HG03439 (cell line): ENCODE results near the gene NTN1.
"Not testable (repeated sequence)": the region's sequence is repeated elsewhere in the genome, so short reads cannot be mapped to it uniquely, and the experiment has no call there.

ENCODE experiments used
- ATAC-seq: cut with Tn5 transposase; IDR thresholded peaks from one replicate; pipeline ENCODE4 v1.9.1; 2021; ENCODE audit warnings: mild to moderate bottlenecking, moderate library complexity; ENCODE audit not compliant: unreplicated experiment

NTN1 gene

DNA sequence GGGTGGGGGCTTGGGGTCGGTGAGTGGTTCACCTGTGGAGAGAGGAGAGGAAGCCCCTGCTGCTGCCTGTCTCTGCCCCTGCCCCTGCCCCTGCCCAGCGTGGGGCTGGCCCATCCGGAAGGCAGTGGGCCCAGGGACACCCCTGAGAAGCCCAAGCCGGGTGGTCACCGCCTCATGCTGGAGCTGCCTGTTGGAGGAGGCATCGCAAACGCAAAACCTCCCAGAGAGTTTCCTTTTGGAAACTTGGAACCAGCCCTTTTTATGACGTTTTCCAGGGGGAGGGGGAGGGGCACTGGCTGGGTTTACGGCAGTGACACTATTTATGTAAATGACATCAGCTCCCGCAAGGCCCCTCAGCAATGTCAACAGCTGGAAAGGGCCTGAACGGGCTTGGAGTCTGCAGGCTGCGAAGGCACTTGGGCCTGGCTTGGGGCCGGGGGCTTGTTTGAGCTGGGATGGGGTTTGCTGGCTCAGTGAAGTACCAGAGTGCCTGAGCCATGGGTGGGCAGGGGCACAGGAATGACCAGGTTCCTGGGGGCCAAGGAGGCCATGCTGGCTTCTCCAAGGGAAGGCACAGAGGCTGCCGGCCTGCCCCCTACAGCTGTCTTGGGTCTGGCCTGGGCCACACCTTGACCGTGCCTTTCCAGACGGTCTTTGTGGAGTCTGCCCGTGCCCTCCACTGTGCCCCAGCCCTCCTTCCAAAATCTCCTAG lies 219.5 kb downstream of the NTN1 start:
- ATAC-seq: no peak

DNA sequence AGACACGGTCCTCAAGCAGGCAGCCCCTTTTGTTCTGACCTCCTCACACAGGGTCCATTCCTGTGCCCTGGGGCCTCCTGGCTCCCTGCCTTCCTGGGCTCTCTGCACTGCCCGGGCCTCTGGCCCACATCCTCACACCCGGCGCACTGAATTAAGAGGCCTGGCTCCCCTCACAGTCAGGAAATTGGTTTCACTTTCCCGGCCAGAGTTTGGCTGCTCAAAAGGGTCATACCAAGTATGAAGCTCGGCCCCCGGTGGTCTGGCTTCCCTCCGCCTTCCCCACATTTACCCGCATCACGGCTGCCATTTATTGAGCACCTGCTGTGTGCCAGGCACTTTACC lies 220.0 kb downstream of the NTN1 start:
- no peak for ATAC-seq

DNA sequence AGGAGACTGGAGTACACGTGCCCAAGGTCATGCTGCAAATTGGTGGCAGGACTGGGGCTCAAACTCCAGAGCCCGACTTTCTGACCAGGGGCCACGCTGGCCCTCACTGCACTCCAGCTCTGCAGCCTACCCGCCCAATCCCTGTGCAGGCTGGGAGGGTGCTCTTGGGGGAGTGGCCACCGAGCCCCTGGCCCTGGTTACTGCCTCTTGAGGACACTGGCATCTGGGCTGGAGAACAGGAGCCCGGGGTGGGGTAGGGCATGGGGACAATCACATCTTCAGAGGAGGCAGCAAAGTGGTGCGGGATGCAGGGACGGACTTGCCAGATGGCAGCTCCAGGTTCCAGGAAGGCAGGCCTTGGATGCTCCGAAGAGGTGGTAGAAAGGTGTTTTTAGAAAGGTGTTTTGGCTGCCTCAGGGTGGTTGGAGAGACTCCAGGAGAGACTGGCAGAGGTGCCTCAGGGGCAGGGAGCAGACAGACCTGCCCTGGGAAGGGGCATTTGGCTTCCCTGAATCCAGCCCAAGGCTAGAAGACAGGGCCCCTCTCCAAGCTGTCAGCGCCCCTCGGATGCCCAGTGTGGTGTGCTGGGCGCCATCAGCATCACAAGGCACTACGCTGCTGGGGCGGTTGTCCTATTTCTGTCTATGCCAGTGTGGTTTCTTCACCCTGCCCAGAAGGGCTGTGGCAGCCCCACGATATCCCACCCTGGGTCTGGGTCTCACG lies 220.6 kb downstream of the NTN1 start:
- no peak for ATAC-seq

DNA sequence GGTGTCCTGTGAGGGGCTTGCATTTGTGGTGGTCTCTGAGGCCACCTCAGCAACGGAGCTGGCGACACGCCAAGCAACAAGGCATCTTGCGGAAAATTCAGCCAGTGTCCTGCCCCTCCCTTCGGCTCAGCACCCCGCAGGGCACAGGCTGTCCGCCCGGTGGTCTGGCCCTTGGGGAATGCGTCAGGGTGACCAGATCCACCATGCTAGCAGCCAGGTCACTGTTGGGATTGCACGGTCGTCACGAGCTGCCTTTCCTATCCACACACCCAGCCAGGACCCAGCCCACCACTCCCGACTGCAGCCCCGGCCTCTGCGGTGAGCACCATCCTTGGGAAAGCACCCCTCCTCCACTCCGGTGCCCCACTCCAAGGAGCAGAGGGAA lies 221.2 kb downstream of the NTN1 start:
- no peak for ATAC-seq

DNA sequence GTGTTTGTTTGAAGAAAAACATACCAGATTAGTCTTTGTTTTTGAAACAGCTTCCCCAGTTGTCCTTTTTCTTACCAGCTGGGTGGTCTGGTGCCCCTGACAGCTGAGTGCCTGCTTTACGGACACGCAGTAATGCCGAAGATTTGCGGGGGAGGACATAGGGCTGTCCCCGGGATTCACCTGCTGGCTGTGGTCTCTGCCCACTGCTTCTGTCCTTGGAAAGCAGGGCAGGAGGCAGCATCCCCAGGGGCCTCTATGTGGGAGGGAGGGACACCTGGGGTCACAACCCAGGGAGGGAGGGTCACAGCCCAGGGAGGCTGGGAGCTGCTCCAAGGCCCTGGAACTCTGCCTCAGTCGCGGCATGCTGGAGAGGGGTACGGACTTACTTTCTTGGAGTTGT lies 221.7 kb downstream of the NTN1 start:
- no peak for ATAC-seq

DNA sequence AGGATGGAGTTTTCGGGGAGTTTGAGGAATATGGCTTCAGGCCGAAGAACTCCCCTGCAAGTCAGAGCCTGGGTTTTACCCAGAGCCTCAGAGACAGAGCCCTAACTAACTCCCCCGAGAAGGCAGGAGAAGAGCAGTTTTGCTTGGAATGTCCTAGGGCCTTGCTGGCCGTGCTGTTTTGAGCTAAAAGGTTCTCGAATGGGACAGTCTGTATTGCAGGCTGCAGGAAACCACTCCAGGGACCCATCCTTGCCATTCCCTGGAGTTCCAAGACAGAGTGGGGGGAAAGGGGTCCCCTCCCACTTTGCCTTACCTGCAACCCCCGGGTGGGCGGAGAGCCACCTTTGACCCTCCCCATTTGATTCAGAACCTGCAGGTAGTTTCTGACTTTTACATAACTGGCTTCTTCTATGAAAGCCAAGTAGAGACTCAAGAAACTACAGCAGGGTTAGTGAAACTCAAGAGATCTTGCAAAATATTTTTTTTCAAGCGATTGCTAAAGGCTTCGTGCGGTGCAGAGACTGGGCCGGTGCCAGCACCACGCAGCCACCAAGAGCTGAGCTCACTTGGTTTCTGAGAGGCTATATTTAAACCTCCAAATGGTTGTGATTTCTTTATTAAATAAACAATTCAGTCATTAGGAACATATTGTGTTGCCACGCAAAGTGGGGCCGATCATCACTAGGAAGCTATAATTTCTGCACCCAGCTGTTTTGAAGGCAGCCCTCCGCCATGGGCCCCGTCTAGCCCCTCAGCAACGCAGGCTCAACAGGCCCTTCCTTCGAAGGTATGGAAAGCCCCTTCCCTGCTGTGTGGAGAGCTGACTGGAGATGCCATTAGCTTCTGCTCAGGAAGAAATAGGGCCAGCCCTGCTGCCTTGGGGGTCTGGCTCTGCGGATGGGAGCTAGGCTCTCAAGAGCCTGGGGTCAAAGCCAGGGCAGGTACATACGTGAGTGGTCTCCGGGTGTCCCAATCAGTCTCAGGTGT lies 223.0 kb downstream of the NTN1 start:
- ATAC-seq: no peak

DNA sequence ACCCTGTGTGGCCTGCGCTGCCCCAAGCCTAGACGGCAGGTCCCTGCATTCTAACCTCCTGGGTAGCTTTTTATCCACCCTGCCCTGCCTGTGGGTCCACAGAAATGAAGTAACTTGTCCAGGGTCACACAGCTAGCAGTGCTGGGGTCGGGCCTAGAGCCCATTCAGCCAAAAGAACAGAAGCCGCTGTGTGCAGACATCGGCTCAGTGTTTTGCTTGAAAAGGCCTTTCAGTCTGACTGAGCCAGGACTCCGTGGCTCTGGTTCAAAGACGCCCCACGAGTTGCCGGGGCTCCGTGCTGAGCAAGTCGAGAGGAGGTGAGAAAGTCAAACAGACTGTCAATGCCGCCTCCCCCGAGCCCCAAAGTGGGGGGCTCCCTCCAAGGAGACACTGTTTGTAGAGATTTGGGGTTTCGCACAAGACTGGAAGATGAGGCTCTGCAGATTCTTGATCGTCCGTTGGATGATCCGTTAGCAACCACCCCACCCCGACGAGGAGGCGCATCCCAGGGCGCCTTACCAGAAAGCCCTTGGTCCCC lies 226.2 kb downstream of the NTN1 start:
- ATAC-seq: no peak

DNA sequence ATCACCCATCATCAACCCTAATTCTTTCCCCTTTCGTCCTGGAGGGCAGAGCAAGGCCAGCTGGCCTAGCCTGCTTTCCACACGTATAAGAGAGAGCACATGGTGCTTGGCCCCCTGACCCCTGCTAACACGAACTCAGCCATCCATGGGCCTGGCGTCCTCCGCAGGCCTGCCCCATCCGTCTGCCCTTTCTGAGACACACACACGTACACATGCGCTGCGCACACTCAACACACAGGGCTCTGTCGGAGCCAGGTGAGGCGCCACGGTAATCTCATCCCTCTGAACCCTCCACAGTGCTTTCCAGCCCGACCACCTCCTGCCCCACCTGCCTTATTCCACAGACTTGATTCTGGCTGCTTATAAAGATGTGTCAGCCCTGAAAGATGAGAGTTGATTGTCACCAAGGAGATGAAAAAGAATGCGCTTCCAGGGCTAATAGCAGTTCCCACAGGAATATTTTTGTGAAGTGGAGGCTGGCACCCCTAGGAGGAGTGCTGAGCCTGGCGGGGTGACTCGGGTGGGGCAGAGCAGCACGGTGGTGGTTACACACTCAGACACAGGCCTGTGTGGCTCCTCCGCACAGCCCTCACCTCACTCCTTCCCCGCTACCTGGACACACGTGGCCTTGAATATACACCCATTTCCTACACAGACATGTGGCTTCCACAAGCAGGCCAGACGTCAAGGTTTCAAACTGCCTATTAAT lies 228.1 kb downstream of the NTN1 start:
- ATAC-seq: no peak

DNA sequence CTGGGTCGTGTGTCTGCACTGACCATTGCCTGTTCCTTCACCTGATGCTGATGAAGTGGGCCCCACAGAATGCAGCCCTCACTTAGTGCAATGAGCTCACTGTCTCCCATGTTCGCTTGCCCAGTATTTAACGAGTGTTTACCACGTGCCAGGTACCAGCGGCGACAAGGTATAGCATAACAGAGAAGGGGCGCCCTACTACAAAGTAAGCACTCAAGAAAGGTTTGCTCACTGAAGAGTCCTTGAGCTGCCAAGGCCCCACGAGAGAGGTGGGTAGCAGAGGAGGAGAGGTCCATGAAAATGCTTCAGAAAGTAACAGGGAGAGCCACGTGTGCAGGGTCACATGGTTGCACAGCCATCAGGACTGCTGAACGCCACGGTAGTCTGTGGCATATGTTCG lies 230.0 kb downstream of the NTN1 start:
- ATAC-seq: no peak

DNA sequence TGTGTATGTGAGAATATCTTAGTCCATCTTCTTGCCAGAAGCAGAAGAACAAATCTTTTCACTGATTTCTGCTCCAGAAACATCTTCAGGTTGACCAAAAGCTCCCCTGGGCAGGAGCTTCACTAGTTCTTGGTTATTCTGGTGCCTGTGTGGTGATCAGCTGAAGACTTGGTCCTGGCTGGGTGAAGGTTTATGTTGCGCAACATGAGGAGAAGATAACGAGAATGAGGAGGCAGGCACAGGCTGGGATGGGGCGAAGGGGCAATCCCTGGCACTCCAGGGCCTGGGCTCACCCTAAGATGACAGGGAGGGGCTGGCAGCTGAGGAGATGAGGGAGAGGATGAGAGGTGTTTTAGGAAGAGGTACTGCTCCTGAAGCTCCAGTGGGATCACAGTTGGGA lies 232.0 kb downstream of the NTN1 start:
- no peak for ATAC-seq

DNA sequence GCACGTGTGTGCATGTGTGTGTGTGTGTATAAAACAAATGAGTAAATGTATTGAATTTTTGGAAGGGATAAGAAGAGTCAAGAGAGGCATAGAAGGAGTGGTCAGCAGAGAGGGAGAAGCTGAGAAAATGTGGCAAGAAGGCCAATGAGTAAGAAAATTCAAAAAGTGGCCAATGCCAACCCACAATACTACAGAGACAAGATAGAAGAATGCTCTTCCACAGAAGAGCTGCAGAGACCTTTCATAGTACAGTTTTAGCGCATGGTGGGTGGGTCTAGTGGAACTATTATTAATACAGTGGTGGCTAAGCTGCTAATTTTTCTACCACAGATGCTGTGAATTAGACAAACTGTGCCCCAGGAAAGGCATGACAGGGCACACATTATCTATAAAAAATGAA lies 233.5 kb downstream of the NTN1 start:
- ATAC-seq: no peak

DNA sequence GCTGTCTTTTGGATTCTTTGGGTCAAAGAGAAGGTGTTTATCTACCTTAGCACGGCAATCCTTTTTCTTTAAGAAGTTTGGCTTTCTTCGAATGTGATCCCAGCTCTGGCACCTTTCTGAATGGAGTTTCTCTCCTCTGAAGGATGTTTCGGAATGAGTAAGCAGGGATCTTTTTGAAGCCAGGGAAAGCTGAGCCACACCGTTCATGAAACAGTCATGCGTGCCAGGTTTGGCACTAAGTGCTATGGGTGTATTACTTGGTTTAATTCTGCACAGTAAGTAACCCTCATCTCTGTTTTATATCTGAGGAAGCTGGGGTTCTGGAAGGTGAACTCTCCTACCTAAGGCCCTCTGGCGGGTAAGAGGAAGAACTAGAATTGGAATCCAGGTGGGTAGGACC lies 234.5 kb downstream of the NTN1 start:
- ATAC-seq: no peak

DNA sequence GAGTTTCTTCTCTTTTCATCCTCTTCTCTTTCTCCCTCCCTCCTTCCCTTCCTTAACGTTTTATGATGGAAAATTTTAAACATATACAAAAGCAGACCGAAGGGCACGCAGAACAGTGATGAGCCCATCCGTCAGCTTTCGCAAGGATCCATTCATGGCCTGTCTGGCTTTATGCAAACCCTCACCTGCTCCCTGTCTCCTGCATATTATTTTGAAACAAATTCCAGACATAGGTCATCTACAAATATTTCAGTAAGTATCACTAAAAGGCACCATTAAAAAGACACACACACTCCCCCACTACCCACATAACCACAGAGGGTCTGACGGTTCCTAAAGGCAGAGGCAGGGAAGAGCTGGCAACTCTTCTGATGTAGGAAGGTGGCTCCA lies 235.0 kb downstream of the NTN1 start:
- ATAC-seq: no peak

DNA sequence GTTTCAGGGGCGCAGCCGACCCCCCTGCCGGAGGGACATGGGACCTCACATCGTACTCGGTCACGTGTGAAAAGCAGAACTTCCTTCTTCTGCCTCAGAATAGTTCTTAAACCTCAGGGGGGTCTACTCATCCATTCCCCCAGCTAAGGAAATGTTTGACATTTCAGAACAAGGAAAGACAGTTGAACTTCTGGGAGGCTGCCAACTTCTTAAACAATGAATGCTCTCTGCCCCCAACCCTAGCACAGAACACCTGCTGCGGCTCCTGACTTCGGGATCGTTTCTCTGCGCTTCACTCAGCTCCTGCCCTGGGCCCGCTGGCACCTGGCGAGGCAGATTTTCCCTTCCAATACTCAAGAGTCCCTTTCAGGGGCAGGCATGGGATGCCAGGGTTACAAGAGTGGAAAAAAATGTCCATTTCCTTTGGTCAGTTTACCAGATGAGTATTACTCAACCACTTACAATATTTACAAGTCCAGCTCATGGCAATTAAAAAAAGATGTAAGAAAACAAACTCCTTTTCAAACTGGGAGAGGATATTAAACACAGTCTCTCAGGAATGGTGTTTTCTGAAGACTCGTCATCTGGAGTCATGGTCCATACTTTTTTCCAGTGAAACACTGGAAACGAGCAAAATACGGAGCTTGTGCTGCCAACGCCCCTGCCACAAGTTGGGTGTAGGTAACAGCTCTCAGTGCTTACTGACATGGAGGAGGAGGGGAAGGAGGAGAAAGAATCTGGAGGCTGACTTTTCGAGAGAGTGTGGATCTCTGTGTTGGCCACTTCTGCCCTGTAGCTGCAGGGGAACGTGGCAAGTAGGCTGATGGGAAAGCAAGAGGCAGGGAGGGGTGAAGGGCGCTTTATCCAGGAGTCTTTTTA lies 235.7 kb downstream of the NTN1 start:
- ATAC-seq: no peak

DNA sequence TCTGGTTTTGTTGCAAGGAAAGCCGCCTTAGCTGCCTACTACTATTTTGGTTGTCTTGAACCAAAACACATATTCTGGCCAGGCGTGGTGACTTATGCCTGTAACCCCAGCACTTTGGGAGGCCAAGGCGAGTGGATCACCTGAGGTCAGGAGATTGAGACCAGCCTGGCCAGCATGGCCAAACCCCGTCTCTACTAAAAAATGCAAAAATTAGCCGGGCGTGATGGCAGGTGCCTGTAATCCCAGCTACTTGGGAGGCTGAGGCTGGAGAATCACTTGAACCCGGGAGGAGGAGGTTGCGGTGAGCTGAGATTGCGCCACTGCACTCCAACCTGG lies 236.3 kb downstream of the NTN1 start:
- ATAC-seq: not testable (repeated sequence)

DNA sequence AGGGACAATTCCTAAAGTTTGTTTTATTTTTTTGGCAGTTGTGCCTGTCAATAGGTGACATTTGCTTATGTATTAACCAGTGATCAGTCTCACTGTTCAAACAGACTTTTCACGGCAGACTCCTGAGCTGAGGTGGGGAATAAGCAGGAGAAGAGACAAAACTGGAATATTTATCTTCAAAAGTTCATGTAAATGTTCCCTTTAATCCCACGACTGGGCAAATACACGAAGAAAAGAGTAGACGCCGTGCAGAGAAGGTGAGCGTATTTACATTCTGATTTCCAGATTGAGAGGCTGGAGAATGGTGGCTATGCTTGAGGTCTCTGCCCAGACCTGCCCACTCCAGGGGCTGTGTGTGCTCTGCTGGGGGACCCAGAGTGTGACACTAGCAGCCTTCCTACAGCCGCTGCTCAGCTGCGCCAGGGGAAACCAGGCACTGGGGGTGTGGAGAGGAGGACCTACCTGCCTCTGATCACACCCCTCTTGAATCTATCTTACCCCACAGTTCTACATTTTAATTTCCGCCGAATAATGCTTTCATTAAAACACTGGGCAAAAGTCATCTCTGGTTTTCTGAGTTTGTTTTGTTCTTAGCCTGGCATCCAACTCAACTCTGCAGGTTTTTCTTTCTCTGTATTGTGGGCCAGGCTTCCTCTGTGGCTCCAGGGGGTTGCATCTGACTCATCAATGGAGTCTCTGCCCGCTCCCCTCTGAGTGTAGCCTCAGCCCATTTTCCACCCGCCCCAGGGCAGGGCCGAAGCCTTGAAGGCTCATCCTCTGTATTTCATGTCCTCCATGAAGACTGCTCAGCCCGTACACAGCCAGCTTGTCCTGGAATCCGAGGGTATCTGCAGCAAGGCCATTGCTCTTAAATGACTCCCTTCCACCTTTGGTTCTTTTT lies 237.1 kb downstream of the NTN1 start:
- no peak for ATAC-seq

DNA sequence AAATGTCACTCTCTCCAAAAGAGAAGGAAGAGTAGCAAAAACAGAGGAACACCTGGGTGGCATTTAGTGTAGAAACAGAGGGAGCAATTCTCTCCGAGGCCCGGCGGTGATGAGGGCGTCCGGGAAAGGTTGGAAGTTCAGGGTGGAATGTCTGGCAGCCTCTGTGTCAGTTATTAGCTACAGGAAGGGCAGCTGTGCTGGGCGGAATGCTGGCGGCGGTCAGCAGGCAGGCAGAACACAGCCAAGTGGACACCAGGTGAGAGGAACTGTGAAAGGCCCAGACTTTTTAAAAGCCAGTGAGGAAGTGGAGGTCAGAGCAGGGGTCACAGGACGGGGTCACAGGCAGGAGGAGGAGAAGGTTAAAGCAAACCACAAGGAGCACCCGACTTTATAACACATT lies 238.1 kb downstream of the NTN1 start:
- no peak for ATAC-seq

DNA sequence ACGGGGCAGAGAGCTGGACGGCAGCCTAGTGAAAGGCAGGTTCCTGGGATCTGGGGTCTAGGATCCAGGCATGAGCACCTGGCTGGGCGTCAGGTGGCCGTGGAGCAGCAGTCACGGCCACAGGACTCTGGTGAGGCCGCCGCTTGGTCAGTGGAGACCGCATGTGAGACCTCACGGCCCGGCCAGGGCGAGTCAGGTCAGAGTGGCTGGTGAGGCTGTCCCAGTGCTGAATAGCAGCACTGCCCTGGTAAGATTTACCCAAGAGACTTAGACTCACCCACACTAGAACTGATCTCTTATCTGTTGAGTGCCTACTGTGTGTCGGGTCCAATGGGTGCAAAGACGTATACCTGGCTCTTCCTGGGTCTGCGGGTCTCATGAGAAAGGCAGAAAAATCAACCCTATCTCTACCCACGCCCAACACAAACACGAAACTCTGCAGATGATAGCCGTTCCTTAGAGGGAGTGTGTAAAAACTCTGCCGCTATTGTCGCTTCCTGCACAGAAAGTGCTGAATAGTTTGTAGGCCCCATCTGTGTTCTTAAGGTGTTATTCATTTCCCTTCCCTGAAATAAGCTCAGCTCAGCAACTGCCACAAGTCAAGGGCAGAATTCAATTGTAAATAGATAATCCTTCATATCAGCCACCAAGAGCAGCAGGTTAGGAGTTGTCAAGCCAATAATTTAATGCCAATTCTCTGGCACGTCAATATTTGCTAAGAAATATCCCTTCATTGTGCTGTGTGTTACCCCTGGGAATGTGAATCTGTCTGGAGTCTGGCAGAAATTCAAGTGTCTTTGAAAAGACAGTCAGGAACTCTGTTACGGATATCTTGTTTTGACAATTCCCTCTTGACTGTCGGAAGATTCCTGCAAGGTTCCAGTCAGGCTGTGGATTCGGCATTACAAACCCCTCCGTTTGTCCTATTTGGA lies 240.0 kb downstream of the NTN1 start:
- ATAC-seq: no peak
